ENCODE data around the gene ZGRF1.
"Not testable (repeated sequence)": the region's sequence is repeated elsewhere in the genome, so short reads cannot be mapped to it uniquely, and the experiment has no call there.

Gene ZGRF1

DNA sequence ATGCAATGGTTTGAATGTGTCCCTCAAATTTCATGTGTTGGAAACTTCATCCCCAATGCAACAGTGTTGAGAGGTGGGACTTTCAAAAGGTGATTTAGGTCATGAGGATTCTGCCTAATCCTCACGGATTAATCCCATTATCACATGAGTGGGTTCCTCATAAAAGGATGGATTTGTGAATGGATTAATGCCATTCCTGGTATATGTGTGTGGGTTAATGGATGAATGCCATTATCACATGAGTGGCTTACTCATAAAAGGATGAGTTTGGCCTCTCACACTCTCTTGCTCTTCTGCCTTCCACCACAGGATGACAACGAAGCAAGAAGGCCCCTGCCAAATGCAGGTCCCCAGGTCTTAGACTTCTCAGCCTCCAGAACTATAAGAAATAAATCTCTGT is 90.2 kb downstream of the ZGRF1 start:
- H3K9me3 ChIP-seq (ENCODE audit: control insufficient read depth, low read depth, low read length), result no peaks in the 10 kb centered on the region
- H3K36me3 ChIP-seq (ENCODE audit: control insufficient read depth, low read depth, low read length), result peaks cover 4% of the 10 kb centered on the region
- H3K27ac ChIP-seq (ENCODE audit: low read length), result no peak overlapping the region

DNA sequence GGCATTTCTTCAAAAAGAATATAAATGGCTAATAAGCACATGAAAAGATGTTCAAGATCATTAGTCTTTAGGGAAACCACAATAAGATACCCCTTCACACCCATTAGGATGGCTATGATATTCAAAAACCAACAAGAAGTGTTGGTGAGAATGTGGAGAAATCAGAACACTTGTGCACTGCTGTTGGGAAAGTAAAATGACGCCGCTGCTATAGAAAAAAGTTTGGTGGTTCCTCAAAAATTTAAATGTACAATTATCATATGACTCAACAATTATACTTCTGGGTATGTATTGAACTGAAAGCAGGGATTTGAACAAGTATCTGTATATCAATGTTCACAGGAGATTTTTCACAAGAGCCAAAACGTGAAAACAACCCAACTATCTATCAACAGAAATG is 91.4 kb downstream of the ZGRF1 start:
- no peak overlapping the region for H3K27ac ChIP-seq (ENCODE audit: low read length)
- no peak overlapping the region for H3K4me3 ChIP-seq (ENCODE audit: low read length)
- no peaks in the 10 kb centered on the region for H3K9me3 ChIP-seq (ENCODE audit: control insufficient read depth, low read depth, low read length)
- no peak overlapping the region for H3K9ac ChIP-seq (ENCODE audit: low read length)
- H3K4me1 ChIP-seq (ENCODE audit: control insufficient read depth, low read depth, low read length), result no peaks in the 10 kb centered on the region
- peaks cover 4% of the 10 kb centered on the region for H3K36me3 ChIP-seq (ENCODE audit: control insufficient read depth, low read depth, low read length)
- no peaks in the 10 kb centered on the region for H3K27me3 ChIP-seq (ENCODE audit: control insufficient read depth, insufficient read depth, low read length)

More for the DNA sequence above, 90.2 kb downstream of the ZGRF1 start:
- Histone ChIP-seq H3K4me3 (ENCODE audit: low read length) (no peak overlapping the region), H3K9ac (ENCODE audit: low read length) (no peak overlapping the region), H3K4me1 (ENCODE audit: control insufficient read depth, low read depth, low read length) (no peaks in the 10 kb centered on the region), H3K27me3 (ENCODE audit: control insufficient read depth, insufficient read depth, low read length) (no peaks in the 10 kb centered on the region)

DNA sequence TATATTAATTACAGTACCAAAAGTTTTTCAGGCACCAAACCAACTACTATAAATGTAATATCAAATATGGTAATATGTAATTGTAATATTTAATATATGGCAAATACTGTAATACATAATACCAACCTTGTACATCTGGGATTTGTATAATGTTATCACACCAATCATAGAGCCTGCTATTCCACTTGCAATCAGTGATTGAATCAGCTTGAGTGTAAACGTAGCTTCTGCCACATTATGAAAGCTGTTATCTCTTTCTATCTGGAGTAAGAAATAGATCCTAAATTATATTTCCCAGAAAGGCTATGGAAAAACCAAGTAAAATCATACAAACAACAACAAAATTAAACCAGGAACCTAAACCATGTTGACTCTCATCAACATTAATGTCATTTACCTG is 96.0 kb downstream of the ZGRF1 start:
- no peak overlapping the region for H3K27ac ChIP-seq (ENCODE audit: low read length)
- H3K36me3 ChIP-seq (ENCODE audit: control insufficient read depth, low read depth, low read length), result no peaks in the 10 kb centered on the region
- H3K9ac ChIP-seq (ENCODE audit: low read length), result no peak overlapping the region
- H3K27me3 ChIP-seq (ENCODE audit: control insufficient read depth, insufficient read depth, low read length), result no peaks in the 10 kb centered on the region
- H3K4me1 ChIP-seq (ENCODE audit: control insufficient read depth, low read depth, low read length), result no peaks in the 10 kb centered on the region
- H3K4me3 ChIP-seq (ENCODE audit: low read length), result no peak overlapping the region
- no peaks in the 10 kb centered on the region for H3K9me3 ChIP-seq (ENCODE audit: control insufficient read depth, low read depth, low read length)

DNA sequence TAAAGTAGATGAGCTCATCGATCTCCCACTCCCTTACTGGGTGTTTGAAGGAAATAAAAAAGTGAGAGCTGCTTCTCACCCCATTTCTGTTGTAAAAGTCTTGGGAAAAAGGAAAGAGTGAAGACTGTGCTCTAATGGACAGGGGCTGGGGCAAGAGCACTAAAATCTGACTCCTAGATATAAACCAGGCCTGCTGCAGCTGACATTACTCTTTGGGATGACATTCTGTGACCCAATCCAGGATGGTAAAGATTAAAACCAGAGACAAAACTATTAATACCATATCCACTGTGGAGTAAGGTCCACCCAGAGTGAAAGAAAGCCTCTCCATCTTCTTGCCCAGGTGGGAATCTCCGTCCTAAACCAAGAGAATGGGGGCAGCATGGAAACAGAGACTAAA is 100.6 kb downstream of the ZGRF1 start:
- H3K4me1 ChIP-seq (ENCODE audit: control insufficient read depth, low read depth, low read length), result no peaks in the 10 kb centered on the region
- no peak overlapping the region for H3K9ac ChIP-seq (ENCODE audit: low read length)
- H3K36me3 ChIP-seq (ENCODE audit: control insufficient read depth, low read depth, low read length), result no peaks in the 10 kb centered on the region
- no peak overlapping the region for H3K27ac ChIP-seq (ENCODE audit: low read length)
- no peak overlapping the region for H3K4me3 ChIP-seq (ENCODE audit: low read length)
- H3K27me3 ChIP-seq (ENCODE audit: control insufficient read depth, insufficient read depth, low read length), result no peaks in the 10 kb centered on the region
- H3K9me3 ChIP-seq (ENCODE audit: control insufficient read depth, low read depth, low read length), result no peaks in the 10 kb centered on the region

DNA sequence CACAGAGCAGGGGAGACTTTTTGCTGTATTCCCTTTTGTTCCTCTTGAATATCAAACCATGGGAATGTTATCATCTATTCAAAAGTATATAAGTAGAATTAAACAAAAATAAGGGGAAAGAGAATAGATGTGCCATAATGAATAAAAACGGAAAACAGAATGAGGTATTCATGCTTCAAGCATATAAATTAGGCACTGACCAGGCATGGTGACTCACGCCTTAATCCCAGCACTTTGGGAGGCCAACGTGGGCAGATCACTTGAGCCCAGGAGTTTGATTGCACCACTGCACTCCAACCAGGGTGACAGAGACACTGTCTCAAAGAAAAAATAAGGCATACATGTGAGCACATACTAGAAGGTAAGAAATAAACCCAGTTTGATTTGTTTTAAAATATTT is 104.4 kb downstream of the ZGRF1 start:
- no peak overlapping the region for H3K27ac ChIP-seq (ENCODE audit: low read length)
- H3K27me3 ChIP-seq (ENCODE audit: control insufficient read depth, insufficient read depth, low read length), result no peaks in the 10 kb centered on the region
- no peak overlapping the region for H3K4me3 ChIP-seq (ENCODE audit: low read length)
- H3K36me3 ChIP-seq (ENCODE audit: control insufficient read depth, low read depth, low read length), result no peaks in the 10 kb centered on the region
- H3K4me1 ChIP-seq (ENCODE audit: control insufficient read depth, low read depth, low read length), result no peaks in the 10 kb centered on the region
- H3K9me3 ChIP-seq (ENCODE audit: control insufficient read depth, low read depth, low read length), result no peaks in the 10 kb centered on the region
- H3K9ac ChIP-seq (ENCODE audit: low read length), result no peak overlapping the region

DNA sequence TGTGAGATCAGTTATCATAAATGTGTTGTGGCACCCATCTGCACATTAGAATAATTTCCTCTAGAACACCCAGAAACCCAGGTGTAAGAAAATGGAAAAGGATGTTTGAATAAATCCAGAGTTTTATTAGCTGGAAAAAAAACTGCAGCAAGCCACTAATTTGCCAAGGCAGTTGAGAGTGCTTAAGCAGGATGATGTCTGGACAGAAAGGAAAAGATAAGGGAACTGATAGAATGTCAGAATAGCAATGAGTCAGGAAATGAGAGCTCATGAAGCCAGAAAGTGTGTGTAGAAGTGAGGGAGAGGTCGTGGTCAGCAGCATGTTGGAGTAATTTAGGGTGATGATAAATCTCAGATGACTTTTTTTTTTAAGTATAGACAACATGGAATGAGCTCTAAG is 105.6 kb downstream of the ZGRF1 start:
- Histone ChIP-seq H3K4me1 (ENCODE audit: control insufficient read depth, low read depth, low read length) (no peaks in the 10 kb centered on the region), H3K36me3 (ENCODE audit: control insufficient read depth, low read depth, low read length) (no peaks in the 10 kb centered on the region), H3K27me3 (ENCODE audit: control insufficient read depth, insufficient read depth, low read length) (peaks cover 11% of the 10 kb centered on the region), H3K9ac (ENCODE audit: low read length) (no peak overlapping the region), H3K27ac (ENCODE audit: low read length) (no peak overlapping the region), H3K4me3 (ENCODE audit: low read length) (no peak overlapping the region), H3K9me3 (ENCODE audit: control insufficient read depth, low read depth, low read length) (no peaks in the 10 kb centered on the region)

DNA sequence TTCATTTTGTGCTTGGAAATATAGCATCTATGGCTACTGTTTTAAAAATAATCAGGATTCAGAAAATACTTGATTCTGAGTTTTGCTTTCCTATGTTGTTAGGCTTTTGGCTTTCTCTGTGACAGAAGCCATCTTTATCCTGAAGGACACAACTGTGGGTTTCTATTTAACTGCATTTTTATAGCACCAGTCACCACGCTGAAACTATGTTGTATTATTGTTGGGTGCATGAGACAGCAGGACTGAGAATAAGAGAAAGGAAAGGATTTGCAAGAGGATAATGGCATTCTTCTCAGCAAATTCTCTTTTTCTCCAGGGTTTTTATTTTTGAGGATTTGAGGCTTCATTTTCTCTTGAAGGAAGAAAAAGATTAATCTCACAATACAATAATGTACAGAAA is 110.6 kb downstream of the ZGRF1 start:
- H3K9me3 ChIP-seq (ENCODE audit: control insufficient read depth, low read depth, low read length), result no peaks in the 10 kb centered on the region
- peaks cover 18% of the 10 kb centered on the region for H3K4me1 ChIP-seq (ENCODE audit: control insufficient read depth, low read depth, low read length)
- no peak overlapping the region for H3K4me3 ChIP-seq (ENCODE audit: low read length)
- H3K27me3 ChIP-seq (ENCODE audit: control insufficient read depth, insufficient read depth, low read length), result peaks cover 60% of the 10 kb centered on the region
- H3K36me3 ChIP-seq (ENCODE audit: control insufficient read depth, low read depth, low read length), result no peaks in the 10 kb centered on the region
- H3K27ac ChIP-seq (ENCODE audit: low read length), result no peak overlapping the region
- H3K9ac ChIP-seq (ENCODE audit: low read length), result no peak overlapping the region

DNA sequence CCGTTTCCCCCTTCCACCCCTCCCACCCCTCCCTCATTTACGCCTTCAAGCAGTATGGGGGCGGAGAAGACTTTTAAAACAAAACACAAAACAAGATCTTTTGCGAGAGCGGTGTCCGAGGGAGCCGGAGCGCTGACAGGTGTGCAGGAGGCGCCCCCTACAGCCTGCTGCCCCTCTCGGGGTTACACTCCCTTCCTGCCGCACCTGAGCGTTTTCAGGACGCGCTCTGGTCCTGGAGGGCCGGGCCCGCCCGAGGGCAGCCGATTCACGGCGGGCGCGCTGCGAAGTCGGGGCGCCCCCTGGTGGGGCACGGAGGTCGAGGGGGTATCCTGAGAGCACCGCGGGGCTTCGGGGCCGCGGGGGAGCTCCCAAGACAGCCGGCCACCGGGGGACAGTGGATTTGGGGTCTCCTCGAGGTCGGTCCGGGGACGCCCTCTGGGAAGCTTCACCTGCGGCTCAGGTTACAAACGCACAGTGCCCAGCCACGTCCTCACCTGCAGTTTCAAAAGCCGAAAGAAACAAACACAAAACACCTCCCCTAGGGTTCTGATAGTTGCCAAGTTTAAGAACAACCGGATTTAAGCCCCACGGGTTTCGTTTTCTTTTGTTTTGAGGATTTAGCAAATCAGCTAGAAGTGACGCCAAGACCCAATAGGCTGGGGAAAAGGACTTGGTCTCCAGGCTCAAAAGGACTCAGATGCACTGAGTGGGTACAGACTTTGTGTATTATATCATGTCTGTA is 112.8 kb downstream of the ZGRF1 start:
- H3K4me3 ChIP-seq (ENCODE audit: low read length), result peak overlapping the region; percentile 71
- peaks cover 81% of the 10 kb centered on the region for H3K27me3 ChIP-seq (ENCODE audit: control insufficient read depth, insufficient read depth, low read length)
- no peaks in the 10 kb centered on the region for H3K9me3 ChIP-seq (ENCODE audit: control insufficient read depth, low read depth, low read length)
- no peak overlapping the region for H3K27ac ChIP-seq (ENCODE audit: low read length)
- no peak overlapping the region for H3K9ac ChIP-seq (ENCODE audit: low read length)
- peaks cover 30% of the 10 kb centered on the region for H3K4me1 ChIP-seq (ENCODE audit: control insufficient read depth, low read depth, low read length)
- H3K36me3 ChIP-seq (ENCODE audit: control insufficient read depth, low read depth, low read length), result no peaks in the 10 kb centered on the region

DNA sequence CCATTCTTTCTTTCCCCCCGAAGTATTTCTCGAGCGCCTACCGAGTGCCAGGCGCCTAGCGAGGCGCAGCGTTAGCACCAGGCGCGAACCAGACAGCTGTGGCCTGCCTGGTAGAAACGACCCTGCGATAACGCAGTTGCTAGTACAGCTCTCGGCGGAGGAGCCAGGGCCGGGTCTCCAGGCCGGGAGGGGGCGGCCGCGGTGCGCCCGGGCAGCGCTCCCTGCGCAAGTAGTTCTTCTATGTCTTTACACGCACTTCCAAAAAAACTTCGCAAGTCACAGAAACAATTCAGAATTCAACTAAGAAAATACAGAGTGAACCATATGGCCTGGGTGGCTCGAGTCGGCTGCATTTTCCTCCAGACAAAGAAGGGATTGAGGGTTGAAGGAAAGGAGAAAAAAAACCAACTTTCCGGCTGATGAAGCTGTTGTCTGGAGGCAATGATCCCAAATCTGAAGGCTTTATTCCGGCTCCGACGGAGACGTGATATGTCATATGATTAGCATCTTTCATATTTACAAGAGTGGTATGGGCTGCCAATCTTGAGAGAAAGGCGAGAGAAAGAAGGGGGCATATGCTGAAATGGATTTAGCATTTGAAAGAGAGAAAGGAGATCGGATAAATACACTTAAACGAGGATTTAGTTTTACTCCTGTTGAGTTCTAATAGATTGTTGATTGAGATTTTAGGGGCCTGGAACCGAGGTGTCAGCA is 113.5 kb downstream of the ZGRF1 start:
- peak overlapping the region; percentile 6 for H3K9ac ChIP-seq (ENCODE audit: low read length)
- H3K36me3 ChIP-seq (ENCODE audit: control insufficient read depth, low read depth, low read length), result no peaks in the 10 kb centered on the region
- peaks cover 89% of the 10 kb centered on the region for H3K27me3 ChIP-seq (ENCODE audit: control insufficient read depth, insufficient read depth, low read length)
- peaks cover 30% of the 10 kb centered on the region for H3K4me1 ChIP-seq (ENCODE audit: control insufficient read depth, low read depth, low read length)
- H3K4me3 ChIP-seq (ENCODE audit: low read length), result peak overlapping the region; percentile 71
- no peak overlapping the region for H3K27ac ChIP-seq (ENCODE audit: low read length)
- H3K9me3 ChIP-seq (ENCODE audit: control insufficient read depth, low read depth, low read length), result no peaks in the 10 kb centered on the region

DNA sequence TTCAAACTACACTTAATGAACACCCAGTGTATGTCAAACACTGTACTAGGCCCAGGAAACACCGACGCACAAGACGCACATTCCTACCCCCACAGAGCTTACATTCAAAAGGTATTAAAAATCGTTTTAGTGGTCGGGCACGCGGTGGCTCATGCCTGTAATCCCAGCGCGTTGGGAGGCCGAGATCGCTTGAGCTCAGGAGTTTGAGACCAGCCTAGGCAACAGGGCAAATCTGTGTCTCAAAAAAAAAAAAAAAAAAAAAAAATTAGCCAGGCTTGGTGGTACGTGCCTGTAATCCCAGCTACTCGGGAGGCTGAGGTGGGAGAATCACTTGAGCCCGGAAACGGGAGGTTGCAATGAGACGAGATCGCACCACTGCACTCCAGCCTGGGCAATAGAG is 114.3 kb downstream of the ZGRF1 start:
- peaks cover 96% of the 10 kb centered on the region for H3K27me3 ChIP-seq (ENCODE audit: control insufficient read depth, insufficient read depth, low read length)
- H3K4me3 ChIP-seq (ENCODE audit: low read length); H3K9ac ChIP-seq (ENCODE audit: low read length); H3K27ac ChIP-seq (ENCODE audit: low read length); H3K9me3 ChIP-seq (ENCODE audit: control insufficient read depth, low read depth, low read length); H3K36me3 ChIP-seq (ENCODE audit: control insufficient read depth, low read depth, low read length): not testable (repeated sequence)
- H3K4me1 ChIP-seq (ENCODE audit: control insufficient read depth, low read depth, low read length), result peaks cover 30% of the 10 kb centered on the region

DNA sequence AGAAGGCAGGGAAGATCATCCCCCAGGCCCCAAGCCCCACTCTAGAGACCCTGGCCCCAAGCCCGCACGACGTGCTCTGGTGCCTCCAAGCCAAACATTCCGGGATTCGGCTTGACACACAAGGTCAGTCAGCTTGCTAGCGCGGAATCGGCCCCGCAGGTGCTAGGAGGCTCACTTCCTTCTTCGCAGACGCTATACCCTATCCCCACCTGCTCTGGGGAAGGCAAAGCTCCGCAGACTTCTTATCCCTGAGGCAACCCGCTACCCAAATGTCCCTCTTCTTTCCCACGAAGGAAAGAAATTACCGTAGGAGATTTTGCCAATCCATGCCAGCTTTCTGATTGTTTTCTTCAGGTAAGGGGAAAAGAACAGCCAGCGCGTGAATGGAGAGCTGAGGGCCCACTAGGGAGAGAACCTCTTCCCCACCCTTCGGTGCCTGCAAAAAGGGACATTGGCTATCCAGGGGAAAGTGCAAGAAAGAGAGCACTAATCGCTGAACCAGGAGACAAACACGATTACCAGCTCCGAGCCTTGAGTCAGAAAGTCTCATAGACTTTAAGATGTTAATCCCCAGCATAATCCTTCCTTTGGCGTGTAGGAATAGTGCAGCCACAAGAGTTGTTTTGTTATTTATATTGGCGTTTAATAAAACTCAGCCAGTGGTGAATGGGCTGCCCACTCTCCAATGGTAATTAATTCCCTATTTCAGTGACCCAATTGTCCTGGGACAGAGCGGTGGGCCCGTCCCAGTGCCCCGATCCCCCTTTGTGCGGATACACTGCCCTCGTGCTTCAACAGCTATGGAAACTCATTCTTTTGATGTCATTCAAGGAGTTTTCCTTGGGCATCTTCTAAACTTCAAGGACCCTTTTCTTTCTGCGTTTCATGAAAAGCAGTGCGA is 115.3 kb downstream of the ZGRF1 start:
- no peak overlapping the region for H3K9ac ChIP-seq (ENCODE audit: low read length)
- H3K27ac ChIP-seq (ENCODE audit: low read length), result no peak overlapping the region
- H3K4me3 ChIP-seq (ENCODE audit: low read length), result peak overlapping the region; percentile 55
- peaks cover 98% of the 10 kb centered on the region for H3K27me3 ChIP-seq (ENCODE audit: control insufficient read depth, insufficient read depth, low read length)
- no peaks in the 10 kb centered on the region for H3K36me3 ChIP-seq (ENCODE audit: control insufficient read depth, low read depth, low read length)
- H3K9me3 ChIP-seq (ENCODE audit: control insufficient read depth, low read depth, low read length), result no peaks in the 10 kb centered on the region
- peaks cover 38% of the 10 kb centered on the region for H3K4me1 ChIP-seq (ENCODE audit: control insufficient read depth, low read depth, low read length)

Data from iPS-18a (cell line).